Prostate gland (tissue), 2 donors: ENCODE measurements around the gene LNX2. TPM values are rescaled to one million over a fixed set of nuclear protein-coding genes. Genes with fewer than 3 reads are reported as not detected.
A peak's percentile ranks its signal among the peaks of the same experiment; 100 is the strongest.

ENCODE experiments used
- DNase-seq: peaks from one replicate; pipeline ENCODE4 v3.0.0-alpha.2; 2019; ENCODE audit warnings: low spot score
- H3K27ac ChIP-seq, 2 donors: fragments of 200-600 bp; sonication (generic); 2 replicates each; pipeline ENCODE4 v1.5.1; 2017 to 2019
- H3K27me3 ChIP-seq: fragments of 200-600 bp; sonication (generic); replicated peaks from 2 replicates; pipeline ENCODE4 v1.5.1; 2019; ENCODE audit not compliant: insufficient read depth
- H3K36me3 ChIP-seq, 2 donors: fragments of 200-600 bp; sonication (generic); 1 replicate in 1 of 2; 2 replicates in 1 of 2; pipeline versions ENCODE4 v1.5.1 to v1.8.1; 2017 to 2019
- H3K4me1 ChIP-seq: fragments of 200-600 bp; sonication (generic); replicated peaks from 2 replicates; pipeline ENCODE4 v1.5.1; 2019
- H3K4me3 ChIP-seq, 2 donors: fragments of 200-600 bp; sonication (generic); 2 replicates each; pipeline ENCODE4 v1.5.1; 2017 to 2019
- H3K9me3 ChIP-seq: fragments of 200-600 bp; sonication (generic); 2 replicates; pipeline ENCODE4 v1.5.1; 2017
- CTCF ChIP-seq, 4 experiments: fragments of 200-600 bp in 2 of 4; fragments of 450-650 bp in 2 of 4; sonication (generic) in 2 of 4; IDR thresholded peaks; 1 replicate in 3 of 4; 2 replicates in 1 of 4; pipeline ENCODE4 v1.5.1; 2016 to 2019; ENCODE audit warnings: antibody characterized with exemption in 4 of 4, mild to moderate bottlenecking in 2 of 4, moderate library complexity in 2 of 4
- POLR2A ChIP-seq: fragments of 450-650 bp; IDR thresholded peaks from one replicate; pipeline ENCODE4 v1.6.1; 2016; ENCODE audit warnings: antibody characterized with exemption, mild to moderate bottlenecking
- POLR2AphosphoS5 ChIP-seq: sonication (generic); formaldehyde crosslinking; IDR thresholded peaks from one replicate; pipeline ENCODE4 v1.6.1; 2017; ENCODE audit warnings: antibody characterized with exemption
- WGBS: methylation state at CpG from one replicate; pipeline ENCODE4 v1.1.5; 2018; 5-methylcytosine and 5-hydroxymethylcytosine counted together
- intact Hi-C: fragments of 100-400 bp; cut with DNase I; formaldehyde crosslinking; loops from one replicate; pipeline ENCODE4 v1.14.2; 2022
- total RNA-seq, 2 donors: library from RNA; depleted of rRNA; stranded (reverse); fragments of >200 nt; gene quantifications; one replicate each; pipeline ENCODE4 v1.1.0, GENCODE V29; 2016

The LNX2 gene
- total RNA-seq, 2 donors from 2014 or later = 26.3 to 34.1 TPM

- intact Hi-C loops = no loop called here
- H3K4me1 ChIP-seq = no peaks in the 10 kb centered on the region
- no peaks in the 10 kb centered on the region for H3K9me3 ChIP-seq
- no peaks in the 10 kb centered on the region for H3K27me3 ChIP-seq
- TF ChIP-seq CTCF (IDR thresholded peaks at IDR 0.05) (no peak), POLR2A (no peak), POLR2AphosphoS5 (no peak)
- H3K27ac ChIP-seq = peak overlapping the region in 1 of 2 donors; percentile 22
- no peak for DNase-seq
- H3K4me3 ChIP-seq = no peak overlapping the region
- no peaks in the 10 kb centered on the region for H3K36me3 ChIP-seq
Observed at GRCh38 chr13:27639186-27639585, 18.9 kb upstream of the LNX2 start.

GRCh38 chr13:27638521-27638920, 18.2 kb upstream of the LNX2 start:
- 2% methylated on average over 2 of the region's 2 CpGs for WGBS
- no peaks in the 10 kb centered on the region for H3K27me3 ChIP-seq
- intact Hi-C loops = no loop called here
- DNase-seq = no peak
- no peaks in the 10 kb centered on the region for H3K4me1 ChIP-seq
- H3K4me3 ChIP-seq = no peak overlapping the region
- H3K27ac ChIP-seq = peak overlapping the region; percentile 22 to 40
- TF ChIP-seq POLR2AphosphoS5 = no peak
- TF ChIP-seq POLR2A = no peak
- H3K36me3 ChIP-seq = no peaks in the 10 kb centered on the region
- H3K9me3 ChIP-seq = no peaks in the 10 kb centered on the region

DNA sequence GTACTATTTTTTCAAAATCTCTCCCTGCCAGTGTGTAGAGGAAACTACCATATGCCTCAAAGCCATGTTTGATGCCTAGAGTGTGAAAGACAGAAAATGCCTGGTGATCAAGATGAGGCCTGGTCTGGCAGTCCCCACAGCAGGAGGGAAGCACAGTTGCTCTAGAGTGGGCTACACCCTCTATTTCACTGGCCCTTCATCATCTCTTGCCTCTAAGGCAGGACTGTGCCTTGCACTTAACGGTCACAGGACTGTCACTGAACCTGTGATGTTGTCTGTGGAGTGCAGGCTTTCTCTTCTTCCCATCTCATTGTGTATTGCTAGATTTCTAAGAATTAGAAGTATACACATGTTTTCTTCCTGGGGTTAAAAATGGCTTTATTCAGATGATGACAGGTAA, 17.7 kb upstream of the LNX2 start:
- Histone ChIP-seq H3K27ac (peak overlapping the region; percentile 22 to 40), H3K4me3 (no peak overlapping the region), H3K4me1 (no peaks in the 10 kb centered on the region), H3K36me3 (no peaks in the 10 kb centered on the region), H3K9me3 (no peaks in the 10 kb centered on the region), H3K27me3 (no peaks in the 10 kb centered on the region)
- intact Hi-C loops = no loop called here
- whole genome bisulfite sequencing = 80% methylated on average over 1 of the region's 1 CpG
- DNase-seq = no peak
- TF ChIP-seq POLR2AphosphoS5 (no peak), CTCF (IDR thresholded peaks at IDR 0.05) (no peak), POLR2A (no peak)

DNA sequence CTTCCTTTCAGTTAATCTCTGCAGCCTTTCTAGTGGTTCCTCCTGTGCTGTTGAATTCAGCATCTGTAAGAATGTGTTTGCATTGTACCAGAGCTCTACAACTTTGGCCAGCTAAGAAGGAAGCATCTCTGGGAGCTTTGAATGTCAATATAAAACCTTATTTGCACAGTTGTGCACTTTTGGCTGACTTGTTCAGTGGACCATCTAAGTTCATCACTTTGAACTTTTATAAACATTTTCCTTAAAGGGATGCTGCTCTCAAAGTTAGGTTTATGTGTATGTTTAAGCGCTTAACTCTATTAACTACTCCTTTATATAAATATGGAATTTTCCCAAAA, 16.9 kb upstream of the LNX2 start:
- intact Hi-C loops = no loop called here
- no peaks in the 10 kb centered on the region for H3K36me3 ChIP-seq
- WGBS = 41% methylated on average over 1 of the region's 1 CpG
- TF ChIP-seq CTCF (IDR thresholded peaks at IDR 0.05) = no peak
- TF ChIP-seq POLR2AphosphoS5 = peak; percentile 41
- TF ChIP-seq POLR2A = no peak
- H3K4me1 ChIP-seq = no peaks in the 10 kb centered on the region
- no peak overlapping the region for H3K27ac ChIP-seq
- H3K4me3 ChIP-seq = no peak overlapping the region
- no peaks in the 10 kb centered on the region for H3K9me3 ChIP-seq
- no peaks in the 10 kb centered on the region for H3K27me3 ChIP-seq
- DNase-seq = no peak

DNA sequence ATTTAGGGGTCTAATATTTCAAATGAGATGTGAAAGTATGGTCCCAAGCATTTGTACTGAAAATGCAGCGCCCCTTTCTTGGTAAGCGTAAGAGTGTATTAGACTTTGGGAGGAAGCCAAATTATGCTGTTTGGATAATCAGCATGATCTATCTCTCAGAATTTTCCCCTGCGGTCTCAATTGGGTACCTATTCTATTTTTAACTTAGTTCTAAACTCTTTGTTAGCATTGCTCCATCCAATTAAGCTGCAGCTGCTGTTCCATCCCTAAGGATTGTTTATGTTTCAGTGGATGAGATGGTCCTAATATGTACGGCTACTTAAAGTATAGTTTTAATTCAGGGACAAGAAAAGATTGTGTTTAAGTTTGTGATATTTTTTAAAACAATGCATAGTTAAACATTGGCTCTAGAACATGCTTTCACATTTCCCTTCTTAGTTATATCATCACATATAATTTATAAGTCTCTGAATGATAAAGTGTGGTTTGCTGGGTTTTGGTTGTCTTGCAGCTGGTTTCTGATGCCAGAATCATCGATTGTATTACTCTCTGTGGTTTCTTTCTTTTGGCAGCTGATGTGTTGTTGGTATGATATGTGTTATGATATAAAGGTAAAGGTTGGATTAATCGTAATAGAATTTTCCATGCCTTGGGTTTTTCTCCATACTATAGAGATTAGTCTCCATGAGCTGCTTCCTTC, 16.4 kb upstream of the LNX2 start:
- Histone ChIP-seq H3K27ac (no peak overlapping the region), H3K36me3 (no peaks in the 10 kb centered on the region), H3K9me3 (no peaks in the 10 kb centered on the region), H3K4me3 (no peak overlapping the region), H3K27me3 (no peaks in the 10 kb centered on the region), H3K4me1 (no peaks in the 10 kb centered on the region)
- WGBS = 42% methylated on average over 6 of the region's 6 CpGs
- intact Hi-C loops = no loop called here
- DNase-seq = no peak
- TF ChIP-seq POLR2A (no peak), POLR2AphosphoS5 (no peak), CTCF (IDR thresholded peaks at IDR 0.05) (no peak)
